K562 (cell line): ENCODE results near the gene SYCP2.

Experiments
- CHD1 ChIP-seq: fragments of 200-600 bp; sonication (generic); IDR thresholded peaks from one replicate; pipeline ENCODE4 v1.6.1; 2012; ENCODE audit warnings: mild to moderate bottlenecking, moderate library complexity, low read length, inconsistent platforms
- CREM ChIP-seq: IDR thresholded peaks from 2 replicates; pipeline ENCODE4 v1.6.1; 2014; ENCODE audit warnings: antibody characterized with exemption, low read depth
- FOXJ3 ChIP-seq: sonication (generic); formaldehyde crosslinking; IDR thresholded peaks from 2 replicates; pipeline ENCODE4 v1.4.0; 2020; ENCODE audit warnings: mild to moderate bottlenecking, missing genetic modification reagents
- GABPB1 ChIP-seq: sonication (generic); formaldehyde crosslinking; IDR thresholded peaks from 2 replicates; pipeline ENCODE4 v1.8.0; 2022; ENCODE audit warnings: mild to moderate bottlenecking, missing genetic modification reagents
- JUN ChIP-seq, 2 experiments: sonication (generic) in 1 of 2; formaldehyde crosslinking in 1 of 2; IDR thresholded peaks; 2 replicates each; pipeline versions ENCODE4 v1.6.1 to v1.8.0; 2012 to 2022; ENCODE audit warnings: borderline replicate concordance in 2 of 2, mild to moderate bottlenecking in 2 of 2, improper control_type of control experiment in 1 of 2, low read depth in 1 of 2, low read length in 1 of 2, missing genetic modification reagents in 1 of 2
- KDM4B ChIP-seq, 2 experiments: fragments of 450-650 bp in 1 of 2; sonication (generic) in 1 of 2; IDR thresholded peaks; 2 replicates each; pipeline ENCODE4 v1.6.1; 2016 to 2017; ENCODE audit warnings: borderline replicate concordance in 2 of 2, antibody characterized with exemption in 1 of 2, low read depth in 1 of 2, mild to moderate bottlenecking in 1 of 2
- PRPF4 ChIP-seq: fragments of 200-400 bp; formaldehyde crosslinking; IDR thresholded peaks from one replicate; pipeline ENCODE4 v1.6.1; 2017; ENCODE audit warnings: low read length, low read depth, mild to moderate bottlenecking; ENCODE audit not compliant: insufficient read depth, poor library complexity, severe bottlenecking
- PTTG1 ChIP-seq: fragments of 450-650 bp; IDR thresholded peaks from 2 replicates; pipeline ENCODE4 v1.6.1; 2016; ENCODE audit warnings: low read depth, mild to moderate bottlenecking, missing genetic modification characterization, missing compliant biosample characterization
- RNF2 ChIP-seq: sonication (generic); IDR thresholded peaks from 2 replicates; pipeline ENCODE4 v1.6.1; 2016
- SIX5 ChIP-seq, 2 experiments: IDR thresholded peaks; 2 replicates each; pipeline ENCODE4 v1.6.1; 2011; ENCODE audit warnings: low read length in 2 of 2, borderline replicate concordance in 1 of 2, low read depth in 1 of 2, mild to moderate bottlenecking in 1 of 2, moderate library complexity in 1 of 2; ENCODE audit not compliant: insufficient read depth in 1 of 2
- ZZZ3 ChIP-seq: fragments of 450-650 bp; IDR thresholded peaks from 2 replicates; pipeline ENCODE4 v1.6.1; 2016; ENCODE audit warnings: antibody characterized with exemption, mild to moderate bottlenecking, moderate library complexity
- TF ChIP-seq, protein P1 (sequence below), 3 experiments: IDR thresholded peaks in 2 of 3; conservative IDR thresholded peaks in 1 of 3; 2 replicates each; pipeline ENCODE4 v1.5.1; 2011 to 2012; ENCODE audit warnings: low read length in 3 of 3, mild to moderate bottlenecking in 3 of 3, control low read depth in 2 of 3, improper control_type of control experiment in 1 of 3, inconsistent platforms in 1 of 3, low read depth in 1 of 3, mixed read lengths in 1 of 3, moderate library complexity in 1 of 3; ENCODE audit not compliant: insufficient read depth in 2 of 3

- TF ChIP-seq FOXJ3 (CRISPR knock-in tag) (no peak), ZZZ3 (no peak), PRPF4 (no peak), JUN (IDR thresholded peaks at IDR 0.05; ENCODE audit: borderline replicate concordance, low read depth, low read length) (no peak), JUN (CRISPR knock-in tag; IDR thresholded peaks at IDR 0.05; ENCODE audit: borderline replicate concordance) (no peak), RNF2 (no peak), KDM4B (IDR thresholded peaks at IDR 0.05; ENCODE audit: borderline replicate concordance in 2 of 2, low read depth in 1 of 2) (no peak), CREM (no peak), GABPB1 (no peak), CHD1 (no peak), PTTG1 (no peak), SIX5 (IDR thresholded peaks at IDR 0.05; ENCODE audit: borderline replicate concordance in 1 of 2, insufficient read depth in 1 of 2, low read depth in 1 of 2, low read length in 2 of 2) (no peak)
- TF ChIP-seq, protein P1, sequence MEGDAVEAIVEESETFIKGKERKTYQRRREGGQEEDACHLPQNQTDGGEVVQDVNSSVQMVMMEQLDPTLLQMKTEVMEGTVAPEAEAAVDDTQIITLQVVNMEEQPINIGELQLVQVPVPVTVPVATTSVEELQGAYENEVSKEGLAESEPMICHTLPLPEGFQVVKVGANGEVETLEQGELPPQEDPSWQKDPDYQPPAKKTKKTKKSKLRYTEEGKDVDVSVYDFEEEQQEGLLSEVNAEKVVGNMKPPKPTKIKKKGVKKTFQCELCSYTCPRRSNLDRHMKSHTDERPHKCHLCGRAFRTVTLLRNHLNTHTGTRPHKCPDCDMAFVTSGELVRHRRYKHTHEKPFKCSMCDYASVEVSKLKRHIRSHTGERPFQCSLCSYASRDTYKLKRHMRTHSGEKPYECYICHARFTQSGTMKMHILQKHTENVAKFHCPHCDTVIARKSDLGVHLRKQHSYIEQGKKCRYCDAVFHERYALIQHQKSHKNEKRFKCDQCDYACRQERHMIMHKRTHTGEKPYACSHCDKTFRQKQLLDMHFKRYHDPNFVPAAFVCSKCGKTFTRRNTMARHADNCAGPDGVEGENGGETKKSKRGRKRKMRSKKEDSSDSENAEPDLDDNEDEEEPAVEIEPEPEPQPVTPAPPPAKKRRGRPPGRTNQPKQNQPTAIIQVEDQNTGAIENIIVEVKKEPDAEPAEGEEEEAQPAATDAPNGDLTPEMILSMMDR (IDR thresholded peaks at IDR 0.05 in 2 of 3, conservative IDR thresholded peaks at IDR 0.05 in 1 of 3; ENCODE audit: insufficient read depth in 2 of 3, low read depth in 1 of 3, low read length in 3 of 3) = no peak
These were observed 102.8 kb downstream of the SYCP2 start for GRCh38 chr20:59830665-59831023.
